ENCODE data around the gene PRRC1.

The PRRC1 gene

GRCh38 chr5:127513408-127513970 is 4.0 kb upstream of the PRRC1 start:
- no peak overlapping the region for H3K4me3 ChIP-seq (ENCODE audit: low read depth in 1 of 2, low read length in 2 of 2)
- H3K27ac ChIP-seq (ENCODE audit: low read depth, low read length): no peak overlapping the region
- H3K9me3 ChIP-seq (ENCODE audit: control insufficient read depth in 1 of 2, low read length in 2 of 2): no peaks in the 10 kb centered on the region
- H3K36me3 ChIP-seq (ENCODE audit: control insufficient read depth in 1 of 2, insufficient read depth in 2 of 2, low read length in 2 of 2): no peaks in the 10 kb centered on the region
- H3K9ac ChIP-seq (ENCODE audit: low read depth in 1 of 2, low read length in 2 of 2): no peak overlapping the region
- H3K4me1 ChIP-seq (ENCODE audit: control insufficient read depth in 1 of 2, insufficient read depth in 2 of 2, low read length in 2 of 2): peaks cover 5 to 7% of the 10 kb centered on the region in 2 donors
- peaks cover 0 to 4% of the 10 kb centered on the region in 2 donors for H3K27me3 ChIP-seq (ENCODE audit: control insufficient read depth in 1 of 2, insufficient read depth in 2 of 2, low read length in 2 of 2)

- Histone ChIP-seq H3K36me3 (ENCODE audit: control insufficient read depth in 1 of 2, insufficient read depth in 2 of 2, low read length in 2 of 2) (no peaks in the 10 kb centered on the region), H3K4me1 (ENCODE audit: control insufficient read depth in 1 of 2, insufficient read depth in 2 of 2, low read length in 2 of 2) (peaks cover 14 to 18% of the 10 kb centered on the region in 2 donors)
Measured at GRCh38 chr5:127514816-127515215, 2.6 kb upstream of the PRRC1 start.

GRCh38 chr5:127515693-127516440 is 1.6 kb upstream of the PRRC1 start:
- Histone ChIP-seq H3K36me3 (ENCODE audit: control insufficient read depth in 1 of 2, insufficient read depth in 2 of 2, low read length in 2 of 2) (peaks cover 5 to 8% of the 10 kb centered on the region in 2 donors), H3K4me1 (ENCODE audit: control insufficient read depth in 1 of 2, insufficient read depth in 2 of 2, low read length in 2 of 2) (peaks cover 14 to 18% of the 10 kb centered on the region in 2 donors), H3K9me3 (ENCODE audit: control insufficient read depth in 1 of 2, low read length in 2 of 2) (peaks cover 5% of the 10 kb centered on the region in 2 donors), H3K4me3 (ENCODE audit: low read depth in 1 of 2, low read length in 2 of 2) (no peak overlapping the region), H3K9ac (ENCODE audit: low read depth in 1 of 2, low read length in 2 of 2) (no peak overlapping the region), H3K27ac (ENCODE audit: low read depth, low read length) (no peak overlapping the region), H3K27me3 (ENCODE audit: control insufficient read depth in 1 of 2, insufficient read depth in 2 of 2, low read length in 2 of 2) (no peaks in the 10 kb centered on the region)

More at GRCh38 chr5:127514816-127515215, 2.6 kb upstream of the PRRC1 start:
- Histone ChIP-seq H3K9me3 (ENCODE audit: control insufficient read depth in 1 of 2, low read length in 2 of 2) (no peaks in the 10 kb centered on the region), H3K4me3 (ENCODE audit: low read depth in 1 of 2, low read length in 2 of 2) (no peak overlapping the region), H3K27ac (ENCODE audit: low read depth, low read length) (no peak overlapping the region), H3K27me3 (ENCODE audit: control insufficient read depth in 1 of 2, insufficient read depth in 2 of 2, low read length in 2 of 2) (peaks cover 0 to under 1% of the 10 kb centered on the region in 2 donors), H3K9ac (ENCODE audit: low read depth in 1 of 2, low read length in 2 of 2) (no peak overlapping the region)

DNA sequence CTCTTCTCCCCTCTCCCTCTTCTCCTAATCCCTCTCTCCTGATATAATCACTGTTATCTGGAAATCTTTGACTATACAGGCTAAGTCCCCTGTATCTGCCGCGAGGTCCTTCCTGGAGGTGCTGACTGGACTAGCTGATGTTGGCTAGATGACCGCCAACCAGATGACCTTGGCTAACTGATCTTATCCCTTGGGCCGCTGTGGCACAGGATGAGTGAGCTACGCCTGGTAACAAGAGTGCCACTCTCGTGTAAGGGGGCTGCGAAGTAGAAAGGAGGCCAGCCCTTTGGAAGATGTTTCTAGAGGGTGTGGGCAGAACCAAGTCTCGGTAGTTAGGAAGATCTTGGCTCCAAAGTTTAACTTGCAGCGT is 345 bp upstream of the PRRC1 start:
- peak overlapping the region; percentile 79 to 99 for H3K4me3 ChIP-seq (ENCODE audit: low read depth in 1 of 2, low read length in 2 of 2)
- no peak overlapping the region for H3K27ac ChIP-seq (ENCODE audit: low read depth, low read length)
- no peaks in the 10 kb centered on the region for H3K27me3 ChIP-seq (ENCODE audit: control insufficient read depth in 1 of 2, insufficient read depth in 2 of 2, low read length in 2 of 2)
- peak overlapping the region in 1 of 2 donors; percentile 61 for H3K9ac ChIP-seq (ENCODE audit: low read depth in 1 of 2, low read length in 2 of 2)
- H3K36me3 ChIP-seq (ENCODE audit: control insufficient read depth in 1 of 2, insufficient read depth in 2 of 2, low read length in 2 of 2): peaks cover 5 to 18% of the 10 kb centered on the region in 2 donors
- peaks cover 14 to 18% of the 10 kb centered on the region in 2 donors for H3K4me1 ChIP-seq (ENCODE audit: control insufficient read depth in 1 of 2, insufficient read depth in 2 of 2, low read length in 2 of 2)
- peaks cover 8 to 14% of the 10 kb centered on the region in 2 donors for H3K9me3 ChIP-seq (ENCODE audit: control insufficient read depth in 1 of 2, low read length in 2 of 2)

GRCh38 chr5:127518319-127518621 is 830 bp downstream of the PRRC1 start:
- peaks cover 5 to 18% of the 10 kb centered on the region in 2 donors for H3K36me3 ChIP-seq (ENCODE audit: control insufficient read depth in 1 of 2, insufficient read depth in 2 of 2, low read length in 2 of 2)
- peak overlapping the region; percentile 79 for H3K27ac ChIP-seq (ENCODE audit: low read depth, low read length)
- H3K9me3 ChIP-seq (ENCODE audit: control insufficient read depth in 1 of 2, low read length in 2 of 2): peaks cover 8 to 14% of the 10 kb centered on the region in 2 donors
- peaks cover 14 to 18% of the 10 kb centered on the region in 2 donors for H3K4me1 ChIP-seq (ENCODE audit: control insufficient read depth in 1 of 2, insufficient read depth in 2 of 2, low read length in 2 of 2)
- no peaks in the 10 kb centered on the region for H3K27me3 ChIP-seq (ENCODE audit: control insufficient read depth in 1 of 2, insufficient read depth in 2 of 2, low read length in 2 of 2)
- H3K9ac ChIP-seq (ENCODE audit: low read depth in 1 of 2, low read length in 2 of 2): peak overlapping the region; percentile 81 to 94
- H3K4me3 ChIP-seq (ENCODE audit: low read depth in 1 of 2, low read length in 2 of 2): peak overlapping the region; percentile 96 to 99

- peaks cover 14 to 18% of the 10 kb centered on the region in 2 donors for H3K4me1 ChIP-seq (ENCODE audit: control insufficient read depth in 1 of 2, insufficient read depth in 2 of 2, low read length in 2 of 2)
- peaks cover 7 to 28% of the 10 kb centered on the region in 2 donors for H3K36me3 ChIP-seq (ENCODE audit: control insufficient read depth in 1 of 2, insufficient read depth in 2 of 2, low read length in 2 of 2)
- no peak overlapping the region for H3K27ac ChIP-seq (ENCODE audit: low read depth, low read length)
- H3K27me3 ChIP-seq (ENCODE audit: control insufficient read depth in 1 of 2, insufficient read depth in 2 of 2, low read length in 2 of 2): no peaks in the 10 kb centered on the region
- H3K9me3 ChIP-seq (ENCODE audit: control insufficient read depth in 1 of 2, low read length in 2 of 2): peaks cover 8 to 14% of the 10 kb centered on the region in 2 donors
- H3K9ac ChIP-seq (ENCODE audit: low read depth in 1 of 2, low read length in 2 of 2): no peak overlapping the region
- peak overlapping the region in 1 of 2 donors; percentile 99 for H3K4me3 ChIP-seq (ENCODE audit: low read depth in 1 of 2, low read length in 2 of 2)
Measured at GRCh38 chr5:127519527-127519926, 2.1 kb downstream of the PRRC1 start.

DNA sequence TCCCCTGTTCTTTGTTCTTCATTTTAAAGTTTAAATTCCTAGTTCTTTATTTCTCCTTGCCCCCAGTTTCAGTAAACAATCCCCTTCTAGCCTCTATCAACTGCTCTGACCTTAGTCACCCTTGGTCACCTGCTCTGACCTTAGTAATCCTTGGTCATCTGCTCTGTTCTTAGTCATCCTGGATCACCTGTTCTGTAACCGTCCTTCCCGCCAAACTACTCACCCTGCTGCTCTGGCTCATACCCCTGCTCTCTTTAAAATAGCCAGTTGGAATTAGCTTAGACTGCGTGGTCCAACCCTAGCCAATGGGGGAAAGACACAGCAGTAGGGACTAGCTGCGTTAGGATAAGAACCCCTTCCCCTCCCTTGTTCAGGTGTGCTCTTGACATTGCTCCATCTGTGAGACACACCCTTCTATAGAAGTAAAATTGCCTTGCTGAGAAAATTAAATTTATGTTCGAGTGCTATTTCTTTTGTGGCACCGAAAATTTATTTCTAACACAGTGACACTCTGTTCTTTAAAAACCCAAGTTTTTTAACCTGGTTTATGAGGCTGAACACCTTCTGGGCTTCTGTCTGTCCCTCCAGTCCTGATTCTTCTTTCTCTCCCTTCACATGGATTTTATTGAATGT is 3.8 kb downstream of the PRRC1 start:
- H3K36me3 ChIP-seq (ENCODE audit: control insufficient read depth in 1 of 2, insufficient read depth in 2 of 2, low read length in 2 of 2): peaks cover 18 to 44% of the 10 kb centered on the region in 2 donors
- H3K4me3 ChIP-seq (ENCODE audit: low read depth in 1 of 2, low read length in 2 of 2): no peak overlapping the region
- no peak overlapping the region for H3K9ac ChIP-seq (ENCODE audit: low read depth in 1 of 2, low read length in 2 of 2)
- peaks cover 8 to 14% of the 10 kb centered on the region in 2 donors for H3K9me3 ChIP-seq (ENCODE audit: control insufficient read depth in 1 of 2, low read length in 2 of 2)
- no peak overlapping the region for H3K27ac ChIP-seq (ENCODE audit: low read depth, low read length)
- H3K27me3 ChIP-seq (ENCODE audit: control insufficient read depth in 1 of 2, insufficient read depth in 2 of 2, low read length in 2 of 2): no peaks in the 10 kb centered on the region
- H3K4me1 ChIP-seq (ENCODE audit: control insufficient read depth in 1 of 2, insufficient read depth in 2 of 2, low read length in 2 of 2): peaks cover 14 to 18% of the 10 kb centered on the region in 2 donors

DNA sequence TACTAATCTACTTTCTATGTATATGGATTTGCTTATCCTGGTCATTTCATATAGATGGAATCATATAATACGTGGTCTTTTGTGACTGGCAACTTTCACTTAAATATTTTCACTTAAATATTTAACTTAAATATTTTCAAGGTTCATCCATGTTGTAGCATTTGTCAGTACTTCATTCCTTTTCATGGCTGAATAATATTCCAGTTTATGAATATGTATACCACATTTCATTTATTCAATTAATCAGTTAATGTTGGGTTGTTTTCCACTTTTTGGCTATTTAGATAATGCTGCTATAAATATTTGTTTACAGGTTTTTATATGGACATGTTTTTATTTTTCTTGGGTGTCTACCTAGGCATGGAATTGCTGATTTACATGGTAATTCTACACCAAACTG is 7.7 kb downstream of the PRRC1 start:
- peaks cover 8 to 14% of the 10 kb centered on the region in 2 donors for H3K9me3 ChIP-seq (ENCODE audit: control insufficient read depth in 1 of 2, low read length in 2 of 2)
- H3K27ac ChIP-seq (ENCODE audit: low read depth, low read length): no peak overlapping the region
- no peaks in the 10 kb centered on the region for H3K4me1 ChIP-seq (ENCODE audit: control insufficient read depth in 1 of 2, insufficient read depth in 2 of 2, low read length in 2 of 2)
- H3K9ac ChIP-seq (ENCODE audit: low read depth in 1 of 2, low read length in 2 of 2): no peak overlapping the region
- H3K27me3 ChIP-seq (ENCODE audit: control insufficient read depth in 1 of 2, insufficient read depth in 2 of 2, low read length in 2 of 2): no peaks in the 10 kb centered on the region
- peaks cover 21 to 65% of the 10 kb centered on the region in 2 donors for H3K36me3 ChIP-seq (ENCODE audit: control insufficient read depth in 1 of 2, insufficient read depth in 2 of 2, low read length in 2 of 2)
- H3K4me3 ChIP-seq (ENCODE audit: low read depth in 1 of 2, low read length in 2 of 2): no peak overlapping the region

DNA sequence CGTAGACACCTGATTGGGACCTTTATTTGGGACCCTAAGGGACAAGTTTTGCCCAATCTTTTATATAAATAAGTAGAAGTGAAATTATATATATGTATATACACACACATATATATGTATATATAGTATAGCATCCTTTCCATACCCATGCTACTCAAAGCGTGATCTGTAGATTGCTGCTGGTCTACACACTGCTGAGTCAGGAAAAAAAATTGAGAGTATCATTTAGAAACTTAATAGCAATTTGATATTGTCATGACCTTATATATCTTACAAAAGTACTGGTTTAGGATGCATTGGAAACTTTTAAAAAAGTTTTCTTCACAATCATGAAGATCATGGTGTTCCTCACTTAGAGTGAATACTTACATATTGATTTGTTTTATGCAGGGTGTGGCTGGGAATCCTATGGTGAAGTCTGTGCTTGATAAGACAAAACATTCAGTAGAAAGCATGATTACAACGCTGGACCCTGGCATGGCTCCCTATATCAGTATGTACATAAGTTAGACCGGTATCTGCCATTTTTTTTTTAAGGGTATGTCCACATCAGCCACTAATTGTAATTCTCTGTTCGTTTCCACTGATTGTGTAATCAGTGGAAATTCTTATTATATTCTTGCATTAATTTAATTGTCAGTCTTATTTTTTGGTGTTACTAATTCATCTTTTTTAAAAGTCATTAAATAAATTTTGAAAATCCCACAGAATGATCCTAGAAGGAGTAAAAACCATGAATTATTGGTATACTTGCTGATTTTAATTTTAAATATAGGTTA is 12.7 kb downstream of the PRRC1 start:
- Histone ChIP-seq H3K4me3 (ENCODE audit: low read depth in 1 of 2, low read length in 2 of 2) (no peak overlapping the region), H3K4me1 (ENCODE audit: control insufficient read depth in 1 of 2, insufficient read depth in 2 of 2, low read length in 2 of 2) (no peaks in the 10 kb centered on the region), H3K36me3 (ENCODE audit: control insufficient read depth in 1 of 2, insufficient read depth in 2 of 2, low read length in 2 of 2) (peaks cover 25 to 66% of the 10 kb centered on the region in 2 donors), H3K9ac (ENCODE audit: low read depth in 1 of 2, low read length in 2 of 2) (no peak overlapping the region), H3K9me3 (ENCODE audit: control insufficient read depth in 1 of 2, low read length in 2 of 2) (no peaks in the 10 kb centered on the region), H3K27me3 (ENCODE audit: control insufficient read depth in 1 of 2, insufficient read depth in 2 of 2, low read length in 2 of 2) (no peaks in the 10 kb centered on the region), H3K27ac (ENCODE audit: low read depth, low read length) (no peak overlapping the region)

All from duodenal mucosa (tissue), 2 donors.